ENCODE data around the gene SARDH. TPM values are rescaled to one million over a fixed set of nuclear protein-coding genes. Genes with fewer than 3 reads are reported as not detected.

SARDH gene
- total RNA-seq, 4 donors from 2014 or later, result 0.47 to 5.0 (median 0.95) TPM

GRCh38 chr9:133615186-133615585 lies 123.0 kb downstream of the SARDH start:
- Histone ChIP-seq H3K4me3 (no peak overlapping the region), H3K4me1 (peaks cover 0 to 9% (median 0%) of the 10 kb centered on the region in 4 donors), H3K27me3 (no peaks in the 10 kb centered on the region), H3K27ac (no peak overlapping the region), H3K36me3 (no peaks in the 10 kb centered on the region), H3K9me3 (no peaks in the 10 kb centered on the region)
- no peak for DNase-seq
- TF ChIP-seq POLR2A (IDR thresholded peaks at IDR 0.05), result no peak
- TF ChIP-seq CTCF (IDR thresholded peaks at IDR 0.05), result no peak

- TF ChIP-seq CTCF (IDR thresholded peaks at IDR 0.05), result no peak
- Histone ChIP-seq H3K4me3 (no peak overlapping the region), H3K9me3 (no peaks in the 10 kb centered on the region), H3K27ac (no peak overlapping the region), H3K27me3 (no peaks in the 10 kb centered on the region), H3K36me3 (no peaks in the 10 kb centered on the region), H3K4me1 (peaks cover 0 to 4% (median 0%) of the 10 kb centered on the region in 4 donors)
- DNase-seq, result no peak
Measured at GRCh38 chr9:133614678-133615077, 123.5 kb downstream of the SARDH start.

GRCh38 chr9:133614056-133614455 lies 124.1 kb downstream of the SARDH start:
- TF ChIP-seq CTCF (IDR thresholded peaks at IDR 0.05), result no peak
- TF ChIP-seq POLR2A (IDR thresholded peaks at IDR 0.05), result no peak
- Histone ChIP-seq H3K27me3 (peaks cover 0 to under 1% of the 10 kb centered on the region in 2 donors), H3K9me3 (no peaks in the 10 kb centered on the region)

More at GRCh38 chr9:133614056-133614455, 124.1 kb downstream of the SARDH start:
- Histone ChIP-seq H3K4me1 (no peaks in the 10 kb centered on the region), H3K27ac (no peak overlapping the region), H3K36me3 (no peaks in the 10 kb centered on the region), H3K4me3 (no peak overlapping the region)
- no peak for DNase-seq

Other genes with a start within 250 kb of the SARDH start
- not detected for gene MYMK, start 213.4 kb downstream of the SARDH start, total RNA-seq
- 10 to 100 TPM in 1 of 4 donors, 1 to 10 TPM in 2, under 1 TPM in 1; 0.40 to 14.0 (median 1.8) TPM for gene ADAMTSL2, start 203.6 kb downstream of the SARDH start, total RNA-seq
- gene FAM163B, start 129.0 kb downstream of the SARDH start, total RNA-seq, result not detected
- gene DBH, start 102.0 kb downstream of the SARDH start, total RNA-seq, result not detected